Loucy (cell line): ENCODE measurements around the gene PLEKHA5.

Source experiments
- H2AFZ ChIP-seq: fragments of 200-600 bp; sonication (generic); 2 replicates; pipeline ENCODE4 v1.6.0; 2016; ENCODE audit warnings: antibody characterized with exemption, mild to moderate bottlenecking, low read length, moderate library complexity
- H3F3A ChIP-seq: fragments of 200-600 bp; 2 replicates; pipeline ENCODE4 v1.6.0; 2016; ENCODE audit warnings: antibody characterized with exemption, low read depth, mild to moderate bottlenecking
- H3K27me3 ChIP-seq: fragments of 200-600 bp; sonication (generic); 2 replicates; pipeline ENCODE4 v1.6.1; 2014; ENCODE audit warnings: low read length, mild to moderate bottlenecking; ENCODE audit not compliant: insufficient read depth, poor library complexity, severe bottlenecking
- H3K36me3 ChIP-seq: fragments of 200-600 bp; sonication (generic); 2 replicates; pipeline ENCODE4 v1.6.1; 2016; ENCODE audit warnings: low read length; ENCODE audit not compliant: insufficient read depth
- H3K4me1 ChIP-seq: fragments of 200-600 bp; sonication (generic); 2 replicates; pipeline ENCODE4 v1.5.1; 2014; ENCODE audit warnings: low read length, mild to moderate bottlenecking; ENCODE audit not compliant: insufficient read depth, poor library complexity, severe bottlenecking
- H3K4me2 ChIP-seq: fragments of 200-600 bp; sonication (generic); 2 replicates; pipeline ENCODE4 v1.6.0; 2014; ENCODE audit warnings: antibody characterized with exemption, low read length, low read depth, mild to moderate bottlenecking; ENCODE audit not compliant: poor library complexity, severe bottlenecking
- H3K4me3 ChIP-seq: fragments of 200-600 bp; sonication (generic); 2 replicates; pipeline ENCODE4 v1.5.1; 2014; ENCODE audit warnings: low read length, mild to moderate bottlenecking, mixed read lengths; ENCODE audit not compliant: poor library complexity, severe bottlenecking
- H3K79me2 ChIP-seq: fragments of 200-600 bp; sonication (generic); 2 replicates; pipeline ENCODE4 v1.6.1; 2014; ENCODE audit warnings: low read length; ENCODE audit not compliant: insufficient read depth
- H3K9ac ChIP-seq: fragments of 200-600 bp; sonication (generic); 2 replicates; pipeline ENCODE4 v1.6.0; 2014; ENCODE audit warnings: mild to moderate bottlenecking, low read depth, low read length, moderate library complexity; ENCODE audit not compliant: poor library complexity, severe bottlenecking
- H3K9me2 ChIP-seq: fragments of 200-600 bp; sonication (generic); replicated peaks from 2 replicates; pipeline ENCODE4 v1.6.1; 2016; ENCODE audit warnings: low read depth, low read length, mixed read lengths
- H3K9me3 ChIP-seq: fragments of 200-600 bp; sonication (generic); 2 replicates; pipeline ENCODE4 v1.6.1; 2014; ENCODE audit warnings: mild to moderate bottlenecking, antibody characterized with exemption, low read length, low read depth; ENCODE audit not compliant: insufficient read depth
- H4K20me1 ChIP-seq: fragments of 200-600 bp; sonication (generic); 2 replicates; pipeline ENCODE4 v1.6.0; 2014; ENCODE audit warnings: antibody characterized with exemption, low read length, mild to moderate bottlenecking; ENCODE audit not compliant: insufficient read depth, poor library complexity, severe bottlenecking
- CTCF ChIP-seq: fragments of 200-600 bp; sonication (generic); conservative IDR thresholded peaks from 2 replicates; pipeline ENCODE4 v1.5.1; 2014; ENCODE audit warnings: mild to moderate bottlenecking, antibody characterized with exemption, low read length
- EZH2phosphoT487 ChIP-seq: fragments of 200-600 bp; IDR thresholded peaks from 2 replicates; pipeline ENCODE4 v1.6.1; 2018; ENCODE audit warnings: antibody characterized with exemption, mild to moderate bottlenecking, moderate library complexity, borderline replicate concordance

PLEKHA5 gene

GRCh38 chr12:19148860-19149259, 19.3 kb downstream of the PLEKHA5 start:
- H3K27me3 ChIP-seq = no peaks in the 10 kb centered on the region
- TF ChIP-seq CTCF = no peak
- TF ChIP-seq EZH2phosphoT487 = no peak
- H3K79me2 ChIP-seq = no peaks in the 10 kb centered on the region
- H3K9me2 ChIP-seq = no peaks in the 10 kb centered on the region
- H4K20me1 ChIP-seq = no peaks in the 10 kb centered on the region
- no peak overlapping the region for H3K4me2 ChIP-seq
- H3K4me3 ChIP-seq = no peak overlapping the region
- no peaks in the 10 kb centered on the region for H3K9me3 ChIP-seq
- no peak overlapping the region for H2AFZ ChIP-seq
- H3F3A ChIP-seq = no peaks in the 10 kb centered on the region
- H3K4me1 ChIP-seq = no peaks in the 10 kb centered on the region
- H3K36me3 ChIP-seq = no peaks in the 10 kb centered on the region
- no peak overlapping the region for H3K9ac ChIP-seq

- no peaks in the 10 kb centered on the region for H3K4me1 ChIP-seq
- no peaks in the 10 kb centered on the region for H4K20me1 ChIP-seq
- no peak overlapping the region for H3K4me3 ChIP-seq
- TF ChIP-seq EZH2phosphoT487 (no peak), CTCF (no peak)
- H3K9me3 ChIP-seq = no peaks in the 10 kb centered on the region
- H2AFZ ChIP-seq = no peak overlapping the region
- no peaks in the 10 kb centered on the region for H3K36me3 ChIP-seq
- no peaks in the 10 kb centered on the region for H3K27me3 ChIP-seq
- H3K9me2 ChIP-seq = no peaks in the 10 kb centered on the region
- H3F3A ChIP-seq = no peaks in the 10 kb centered on the region
- no peaks in the 10 kb centered on the region for H3K79me2 ChIP-seq
- no peak overlapping the region for H3K4me2 ChIP-seq
- no peak overlapping the region for H3K9ac ChIP-seq
These were observed 20.9 kb downstream of the PLEKHA5 start for GRCh38 chr12:19150273-19150900.

- H3K9me3 ChIP-seq = no peaks in the 10 kb centered on the region
- H3K4me1 ChIP-seq = no peaks in the 10 kb centered on the region
- no peak for TF ChIP-seq EZH2phosphoT487
- TF ChIP-seq CTCF = no peak
- H3K9ac ChIP-seq = no peak overlapping the region
- no peaks in the 10 kb centered on the region for H3K79me2 ChIP-seq
- no peaks in the 10 kb centered on the region for H3K9me2 ChIP-seq
- H2AFZ ChIP-seq = no peak overlapping the region
- H3K4me3 ChIP-seq = no peak overlapping the region
- no peaks in the 10 kb centered on the region for H3K36me3 ChIP-seq
- no peaks in the 10 kb centered on the region for H3K27me3 ChIP-seq
- H3F3A ChIP-seq = no peaks in the 10 kb centered on the region
- no peak overlapping the region for H3K4me2 ChIP-seq
- H4K20me1 ChIP-seq = no peaks in the 10 kb centered on the region
These were observed 21.8 kb downstream of the PLEKHA5 start for GRCh38 chr12:19151298-19151697.
